Measurements from ENCODE around the gene SLC11A1.

The SLC11A1 gene

DNA sequence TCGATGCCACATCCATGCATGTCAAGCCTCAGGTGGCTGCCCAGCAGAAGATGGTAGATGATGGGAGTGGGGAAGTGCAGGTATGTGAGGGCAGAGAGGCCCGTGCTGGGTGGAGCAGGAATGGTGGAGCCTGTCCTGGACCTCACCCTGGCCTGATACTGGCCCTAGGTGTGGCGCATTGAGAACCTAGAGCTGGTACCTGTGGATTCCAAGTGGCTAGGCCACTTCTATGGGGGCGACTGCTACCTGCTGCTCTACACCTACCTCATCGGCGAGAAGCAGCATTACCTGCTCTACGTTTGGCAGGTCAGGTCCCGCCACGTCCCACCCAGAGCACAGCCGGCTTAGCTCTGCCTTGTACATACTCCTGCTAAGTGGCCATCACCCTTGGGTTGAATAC lies 49.8 kb downstream of the SLC11A1 start (continued):
- TF ChIP-seq, protein P1, sequence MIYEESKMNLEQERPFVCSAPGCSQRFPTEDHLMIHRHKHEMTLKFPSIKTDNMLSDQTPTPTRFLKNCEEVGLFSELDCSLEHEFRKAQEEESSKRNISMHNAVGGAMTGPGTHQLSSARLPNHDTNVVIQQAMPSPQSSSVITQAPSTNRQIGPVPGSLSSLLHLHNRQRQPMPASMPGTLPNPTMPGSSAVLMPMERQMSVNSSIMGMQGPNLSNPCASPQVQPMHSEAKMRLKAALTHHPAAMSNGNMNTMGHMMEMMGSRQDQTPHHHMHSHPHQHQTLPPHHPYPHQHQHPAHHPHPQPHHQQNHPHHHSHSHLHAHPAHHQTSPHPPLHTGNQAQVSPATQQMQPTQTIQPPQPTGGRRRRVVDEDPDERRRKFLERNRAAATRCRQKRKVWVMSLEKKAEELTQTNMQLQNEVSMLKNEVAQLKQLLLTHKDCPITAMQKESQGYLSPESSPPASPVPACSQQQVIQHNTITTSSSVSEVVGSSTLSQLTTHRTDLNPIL (CRISPR knock-in tag; IDR thresholded peaks at IDR 0.05; ENCODE audit: low read depth), result no peak
- no peak for TF ChIP-seq ZFP3 (CRISPR knock-in tag; IDR thresholded peaks at IDR 0.05)
- TF ChIP-seq ZNF565 (CRISPR knock-in tag; conservative IDR thresholded peaks at IDR 0.05; ENCODE audit: low read depth), result no peak

DNA sequence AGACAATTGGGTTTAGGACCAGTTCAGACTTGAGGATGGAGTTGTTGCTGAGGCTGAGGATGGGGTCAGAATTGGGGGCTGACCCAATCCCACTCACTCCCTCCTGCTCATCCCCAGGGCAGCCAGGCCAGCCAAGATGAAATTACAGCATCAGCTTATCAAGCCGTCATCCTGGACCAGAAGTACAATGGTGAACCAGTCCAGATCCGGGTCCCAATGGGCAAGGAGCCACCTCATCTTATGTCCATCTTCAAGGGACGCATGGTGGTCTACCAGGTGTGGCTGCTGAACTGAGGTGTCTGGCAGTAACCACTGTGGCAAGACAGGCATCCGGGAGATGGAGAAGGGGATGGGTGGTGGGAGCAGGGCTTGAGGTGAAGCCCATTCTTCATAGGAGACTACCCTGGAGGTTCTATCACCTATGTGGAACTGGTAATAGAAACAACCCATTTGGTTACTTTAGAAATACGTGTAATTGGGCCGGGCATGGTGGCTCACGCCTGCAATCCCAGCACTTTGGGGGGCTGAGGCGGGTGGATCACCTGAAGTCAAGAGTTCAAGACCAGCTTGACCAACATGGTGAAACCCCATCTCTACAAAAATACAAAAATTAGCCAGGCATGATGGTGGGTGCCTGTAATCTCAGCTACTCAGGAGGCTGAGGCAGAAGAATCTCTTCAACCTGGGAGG lies 50.7 kb downstream of the SLC11A1 start:
- ATAC-seq, result no peak
- TF ChIP-seq ZNF565 (CRISPR knock-in tag; conservative IDR thresholded peaks at IDR 0.05; ENCODE audit: low read depth) (no peak), GLIS3 (CRISPR knock-in tag; IDR thresholded peaks at IDR 0.05) (no peak), ZFP30 (CRISPR knock-in tag; IDR thresholded peaks at IDR 0.05) (no peak), OSR1 (CRISPR knock-in tag; IDR thresholded peaks at IDR 0.05) (no peak), BACH2 (CRISPR knock-in tag; IDR thresholded peaks at IDR 0.05; ENCODE audit: borderline replicate concordance) (no peak), ISL1 (CRISPR knock-in tag; IDR thresholded peaks at IDR 0.05) (no peak), RARB (CRISPR knock-in tag; IDR thresholded peaks at IDR 0.05) (no peak), TOX (CRISPR knock-in tag; IDR thresholded peaks at IDR 0.05; ENCODE audit: borderline replicate concordance) (no peak), ZNF70 (CRISPR knock-in tag; IDR thresholded peaks at IDR 0.05) (no peak), ESRRG (CRISPR knock-in tag; IDR thresholded peaks at IDR 0.05) (no peak), ARNTL (CRISPR knock-in tag; IDR thresholded peaks at IDR 0.05; ENCODE audit: borderline replicate concordance, low read depth) (no peak)
- TF ChIP-seq, protein P2, sequence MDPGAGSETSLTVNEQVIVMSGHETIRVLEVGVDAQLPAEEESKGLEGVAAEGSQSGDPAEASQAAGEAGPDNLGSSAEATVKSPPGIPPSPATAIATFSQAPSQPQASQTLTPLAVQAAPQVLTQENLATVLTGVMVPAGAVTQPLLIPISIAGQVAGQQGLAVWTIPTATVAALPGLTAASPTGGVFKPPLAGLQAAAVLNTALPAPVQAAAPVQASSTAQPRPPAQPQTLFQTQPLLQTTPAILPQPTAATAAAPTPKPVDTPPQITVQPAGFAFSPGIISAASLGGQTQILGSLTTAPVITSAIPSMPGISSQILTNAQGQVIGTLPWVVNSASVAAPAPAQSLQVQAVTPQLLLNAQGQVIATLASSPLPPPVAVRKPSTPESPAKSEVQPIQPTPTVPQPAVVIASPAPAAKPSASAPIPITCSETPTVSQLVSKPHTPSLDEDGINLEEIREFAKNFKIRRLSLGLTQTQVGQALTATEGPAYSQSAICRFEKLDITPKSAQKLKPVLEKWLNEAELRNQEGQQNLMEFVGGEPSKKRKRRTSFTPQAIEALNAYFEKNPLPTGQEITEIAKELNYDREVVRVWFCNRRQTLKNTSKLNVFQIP (CRISPR knock-in tag; IDR thresholded peaks at IDR 0.05; ENCODE audit: borderline replicate concordance, low read depth), result no peak
- TF ChIP-seq, protein P1 (CRISPR knock-in tag; IDR thresholded peaks at IDR 0.05; ENCODE audit: low read depth), result no peak

DNA sequence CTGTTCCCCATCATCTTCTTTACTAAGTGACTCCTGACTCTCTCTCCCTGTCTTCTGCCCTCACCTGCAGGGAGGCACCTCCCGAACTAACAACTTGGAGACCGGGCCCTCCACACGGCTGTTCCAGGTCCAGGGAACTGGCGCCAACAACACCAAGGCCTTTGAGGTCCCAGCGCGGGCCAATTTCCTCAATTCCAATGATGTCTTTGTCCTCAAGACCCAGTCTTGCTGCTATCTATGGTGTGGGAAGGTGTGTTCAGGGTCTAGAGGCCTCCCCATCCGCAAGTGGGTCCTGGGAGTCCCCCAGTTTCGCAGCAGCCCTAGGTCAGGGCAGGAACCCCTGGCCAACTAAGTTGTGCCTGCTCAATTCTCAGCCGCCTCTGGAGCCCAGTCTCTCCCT lies 52.4 kb downstream of the SLC11A1 start:
- TF ChIP-seq, protein P3, sequence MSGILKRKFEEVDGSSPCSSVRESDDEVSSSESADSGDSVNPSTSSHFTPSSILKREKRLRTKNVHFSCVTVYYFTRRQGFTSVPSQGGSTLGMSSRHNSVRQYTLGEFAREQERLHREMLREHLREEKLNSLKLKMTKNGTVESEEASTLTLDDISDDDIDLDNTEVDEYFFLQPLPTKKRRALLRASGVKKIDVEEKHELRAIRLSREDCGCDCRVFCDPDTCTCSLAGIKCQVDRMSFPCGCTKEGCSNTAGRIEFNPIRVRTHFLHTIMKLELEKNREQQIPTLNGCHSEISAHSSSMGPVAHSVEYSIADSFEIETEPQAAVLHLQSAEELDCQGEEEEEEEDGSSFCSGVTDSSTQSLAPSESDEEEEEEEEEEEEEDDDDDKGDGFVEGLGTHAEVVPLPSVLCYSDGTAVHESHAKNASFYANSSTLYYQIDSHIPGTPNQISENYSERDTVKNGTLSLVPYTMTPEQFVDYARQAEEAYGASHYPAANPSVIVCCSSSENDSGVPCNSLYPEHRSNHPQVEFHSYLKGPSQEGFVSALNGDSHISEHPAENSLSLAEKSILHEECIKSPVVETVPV (CRISPR knock-in tag; IDR thresholded peaks at IDR 0.05), result no peak
- TF ChIP-seq, protein P4, sequence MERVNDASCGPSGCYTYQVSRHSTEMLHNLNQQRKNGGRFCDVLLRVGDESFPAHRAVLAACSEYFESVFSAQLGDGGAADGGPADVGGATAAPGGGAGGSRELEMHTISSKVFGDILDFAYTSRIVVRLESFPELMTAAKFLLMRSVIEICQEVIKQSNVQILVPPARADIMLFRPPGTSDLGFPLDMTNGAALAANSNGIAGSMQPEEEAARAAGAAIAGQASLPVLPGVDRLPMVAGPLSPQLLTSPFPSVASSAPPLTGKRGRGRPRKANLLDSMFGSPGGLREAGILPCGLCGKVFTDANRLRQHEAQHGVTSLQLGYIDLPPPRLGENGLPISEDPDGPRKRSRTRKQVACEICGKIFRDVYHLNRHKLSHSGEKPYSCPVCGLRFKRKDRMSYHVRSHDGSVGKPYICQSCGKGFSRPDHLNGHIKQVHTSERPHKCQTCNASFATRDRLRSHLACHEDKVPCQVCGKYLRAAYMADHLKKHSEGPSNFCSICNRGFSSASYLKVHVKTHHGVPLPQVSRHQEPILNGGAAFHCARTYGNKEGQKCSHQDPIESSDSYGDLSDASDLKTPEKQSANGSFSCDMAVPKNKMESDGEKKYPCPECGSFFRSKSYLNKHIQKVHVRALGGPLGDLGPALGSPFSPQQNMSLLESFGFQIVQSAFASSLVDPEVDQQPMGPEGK (CRISPR knock-in tag; IDR thresholded peaks at IDR 0.05; ENCODE audit: borderline replicate concordance), result no peak
- no peak for TF ChIP-seq BACH2 (CRISPR knock-in tag; IDR thresholded peaks at IDR 0.05; ENCODE audit: borderline replicate concordance)
- no peak for TF ChIP-seq ARNTL (CRISPR knock-in tag; IDR thresholded peaks at IDR 0.05; ENCODE audit: borderline replicate concordance, low read depth)
- TF ChIP-seq ZNF70 (CRISPR knock-in tag; IDR thresholded peaks at IDR 0.05), result no peak
- TF ChIP-seq, protein P2 (CRISPR knock-in tag; IDR thresholded peaks at IDR 0.05; ENCODE audit: borderline replicate concordance, low read depth), result no peak
- no peak for TF ChIP-seq CSDC2 (CRISPR knock-in tag; IDR thresholded peaks at IDR 0.05)
- no peak for TF ChIP-seq ZNF8 (CRISPR knock-in tag; IDR thresholded peaks at IDR 0.05)
- no peak for TF ChIP-seq TOX (CRISPR knock-in tag; IDR thresholded peaks at IDR 0.05; ENCODE audit: borderline replicate concordance)
- TF ChIP-seq ZNF565 (CRISPR knock-in tag; conservative IDR thresholded peaks at IDR 0.05; ENCODE audit: low read depth), result no peak
- TF ChIP-seq, protein P1 (CRISPR knock-in tag; IDR thresholded peaks at IDR 0.05; ENCODE audit: low read depth), result no peak
- TF ChIP-seq ZFP3 (CRISPR knock-in tag; IDR thresholded peaks at IDR 0.05), result no peak
- no peak for TF ChIP-seq ESRRG (CRISPR knock-in tag; IDR thresholded peaks at IDR 0.05)
- TF ChIP-seq, protein P5, sequence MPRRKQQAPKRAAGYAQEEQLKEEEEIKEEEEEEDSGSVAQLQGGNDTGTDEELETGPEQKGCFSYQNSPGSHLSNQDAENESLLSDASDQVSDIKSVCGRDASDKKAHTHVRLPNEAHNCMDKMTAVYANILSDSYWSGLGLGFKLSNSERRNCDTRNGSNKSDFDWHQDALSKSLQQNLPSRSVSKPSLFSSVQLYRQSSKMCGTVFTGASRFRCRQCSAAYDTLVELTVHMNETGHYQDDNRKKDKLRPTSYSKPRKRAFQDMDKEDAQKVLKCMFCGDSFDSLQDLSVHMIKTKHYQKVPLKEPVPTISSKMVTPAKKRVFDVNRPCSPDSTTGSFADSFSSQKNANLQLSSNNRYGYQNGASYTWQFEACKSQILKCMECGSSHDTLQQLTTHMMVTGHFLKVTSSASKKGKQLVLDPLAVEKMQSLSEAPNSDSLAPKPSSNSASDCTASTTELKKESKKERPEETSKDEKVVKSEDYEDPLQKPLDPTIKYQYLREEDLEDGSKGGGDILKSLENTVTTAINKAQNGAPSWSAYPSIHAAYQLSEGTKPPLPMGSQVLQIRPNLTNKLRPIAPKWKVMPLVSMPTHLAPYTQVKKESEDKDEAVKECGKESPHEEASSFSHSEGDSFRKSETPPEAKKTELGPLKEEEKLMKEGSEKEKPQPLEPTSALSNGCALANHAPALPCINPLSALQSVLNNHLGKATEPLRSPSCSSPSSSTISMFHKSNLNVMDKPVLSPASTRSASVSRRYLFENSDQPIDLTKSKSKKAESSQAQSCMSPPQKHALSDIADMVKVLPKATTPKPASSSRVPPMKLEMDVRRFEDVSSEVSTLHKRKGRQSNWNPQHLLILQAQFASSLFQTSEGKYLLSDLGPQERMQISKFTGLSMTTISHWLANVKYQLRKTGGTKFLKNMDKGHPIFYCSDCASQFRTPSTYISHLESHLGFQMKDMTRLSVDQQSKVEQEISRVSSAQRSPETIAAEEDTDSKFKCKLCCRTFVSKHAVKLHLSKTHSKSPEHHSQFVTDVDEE (CRISPR knock-in tag; IDR thresholded peaks at IDR 0.05), result no peak
- TF ChIP-seq ZFP30 (CRISPR knock-in tag; IDR thresholded peaks at IDR 0.05), result no peak
- no peak for TF ChIP-seq PPARA (CRISPR knock-in tag; IDR thresholded peaks at IDR 0.05; ENCODE audit: borderline replicate concordance)
- no peak for TF ChIP-seq ISL1 (CRISPR knock-in tag; IDR thresholded peaks at IDR 0.05)
- no peak for ATAC-seq
